Spleen (tissue), 11 donors: ENCODE data around the gene RANBP3. TPM values are rescaled to one million over a fixed set of nuclear protein-coding genes. Genes with fewer than 3 reads are reported as not detected.

ENCODE experiments used
- DNase-seq: peaks from one replicate; pipeline ENCODE4 v3.0.0-alpha.2; 2020
- H3K27ac ChIP-seq, 8 donors: fragments of 200-600 bp; sonication (generic) in 7 of 8; 1 replicate in 4 of 8; 2 replicates in 4 of 8; pipeline versions ENCODE4 v1.5.0 to v1.8.0; 2016 to 2021; ENCODE audit warnings: inconsistent platforms in 4 of 8, mild to moderate bottlenecking in 4 of 8, moderate library complexity in 1 of 8
- H3K27me3 ChIP-seq, 7 donors: fragments of 200-600 bp; sonication (generic) in 6 of 7; replicated peaks in 1 of 7; 1 replicate in 4 of 7; 2 replicates in 3 of 7; pipeline versions ENCODE4 v1.5.0 to v1.8.0; 2016 to 2021; ENCODE audit warnings: inconsistent platforms in 3 of 7, mild to moderate bottlenecking in 1 of 7
- H3K36me3 ChIP-seq, 6 donors: fragments of 200-600 bp; sonication (generic) in 5 of 6; 1 replicate in 4 of 6; 2 replicates in 2 of 6; pipeline versions ENCODE4 v1.5.0 to v1.8.0; 2016 to 2021; ENCODE audit warnings: inconsistent platforms in 2 of 6
- H3K4me1 ChIP-seq, 6 donors: fragments of 200-600 bp; sonication (generic) in 5 of 6; 1 replicate in 3 of 6; 2 replicates in 3 of 6; pipeline versions ENCODE4 v1.5.0 to v1.8.0; 2016 to 2021; ENCODE audit warnings: inconsistent platforms in 3 of 6
- H3K4me3 ChIP-seq, 8 donors: fragments of 200-600 bp; sonication (generic) in 7 of 8; 1 replicate in 4 of 8; 2 replicates in 4 of 8; pipeline versions ENCODE4 v1.5.0 to v1.8.0; 2016 to 2021; ENCODE audit warnings: inconsistent platforms in 4 of 8, mild to moderate bottlenecking in 4 of 8, moderate library complexity in 2 of 8
- H3K9me3 ChIP-seq, 8 donors: fragments of 200-600 bp; sonication (generic) in 7 of 8; 1 replicate in 4 of 8; 2 replicates in 4 of 8; pipeline versions ENCODE4 v1.5.0 to v1.8.0; 2016 to 2021; ENCODE audit warnings: inconsistent platforms in 4 of 8
- POLR2A ChIP-seq, 3 donors: fragments of 450-650 bp; IDR thresholded peaks; one replicate each; pipeline ENCODE4 v1.5.1; 2017; ENCODE audit warnings: antibody characterized with exemption in 3 of 3, mild to moderate bottlenecking in 1 of 3
- POLR2AphosphoS5 ChIP-seq, 3 donors: sonication (generic); formaldehyde crosslinking; IDR thresholded peaks; one replicate each; pipeline ENCODE4 v1.5.1; 2017; ENCODE audit warnings: antibody characterized with exemption in 3 of 3
- WGBS, 5 donors: extraction: QIAGEN DNeasy Blood & Tissue Kit in 3 of 5; methylation state at CpG; one replicate each; pipeline versions ENCODE4 v1.1.5 to v1.1.7; 2013 to 2018; 5-methylcytosine and 5-hydroxymethylcytosine counted together
- intact Hi-C: fragments of 100-400 bp; cut with DNase I; formaldehyde crosslinking; loops from one replicate; pipeline ENCODE4 v1.15.0; 2023; ENCODE audit warnings: low total_unique reads
- polyA plus RNA-seq, 3 donors: library from polyadenylated mRNA; stranded (reverse); fragments of 200-250 nt; gene quantifications; one replicate each; pipeline ENCODE4 v1.2.1, GENCODE V29; 2013
- total RNA-seq, 7 donors: library from RNA; depleted of rRNA in 3 of 7; stranded (reverse); fragments of >200 nt in 3 of 7; fragmentation: NEBNext Ultra II Directional in 4 of 7; extraction: Animal tissue kit (Norgen Biotek cat#: 25700) in 4 of 7; gene quantifications; one replicate each; pipeline versions ENCODE4 v1.1.0 to v1.2.1, GENCODE V29; 2016 to 2021
- TF ChIP-seq, protein P1 (sequence below), 11 experiments: fragments of 200-600 bp in 7 of 11; fragments of 450-650 bp in 4 of 11; sonication (generic) in 4 of 11; IDR thresholded peaks in 8 of 11; conservative IDR thresholded peaks in 3 of 11; 1 replicate in 7 of 11; 2 replicates in 4 of 11; pipeline versions ENCODE4 v1.4.0 to v1.8.0; 2016 to 2021; ENCODE audit warnings: antibody characterized with exemption in 11 of 11, inconsistent platforms in 4 of 11, mild to moderate bottlenecking in 1 of 11
- donor health status: healthy with polysubstance abuse.
- donor health status: DM: no; HTN: no; CAD: no; lungs with moderate emphysema.
- donor health status: DM: no; HTN: no; CAD: no.
- donor health status: Bipolar disorder and iron deficiency.
- donor health status: healthy.
- donor health status: DM: no; HTN: no; CAD: no.
- donor health status: DM: yes; HTN: yes; CAD: no.

The RANBP3 gene
- total and polyA plus RNA-seq, 10 donors, result 27.5 to 92.9 (median 69.8) TPM

DNA sequence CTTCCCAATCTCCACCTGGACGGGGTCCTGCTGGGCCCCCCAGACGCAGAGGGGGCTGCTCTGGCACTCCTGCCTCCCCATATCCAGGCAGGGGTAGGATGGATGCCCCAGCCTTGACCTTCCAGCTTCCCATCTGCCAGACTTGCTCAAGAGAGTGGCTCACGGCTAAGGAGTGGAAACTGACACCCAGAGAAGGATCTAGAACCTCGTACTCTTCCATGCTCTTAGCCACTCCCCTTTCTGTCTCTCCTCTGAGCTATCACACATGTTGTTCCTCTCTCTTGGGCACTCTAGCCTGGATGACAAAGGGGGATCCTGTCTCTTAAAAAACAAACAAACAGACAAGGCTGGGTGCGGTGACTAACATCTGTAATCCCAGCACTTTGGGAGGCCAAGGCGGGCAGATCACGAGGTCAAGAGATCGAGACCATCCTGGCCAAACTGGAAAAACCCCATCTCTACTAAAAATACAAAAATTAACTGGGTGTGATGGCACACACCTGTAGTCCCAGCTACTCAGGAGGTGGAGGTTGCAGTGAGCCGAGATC lies 95.4 kb downstream of the RANBP3 start:
- Histone ChIP-seq H3K27me3 (peaks cover 0 to 62% (median 13%) of the 10 kb centered on the region in 7 donors), H3K4me3 (no peak overlapping the region), H3K27ac (no peak overlapping the region), H3K9me3 (no peaks in the 10 kb centered on the region), H3K4me1 (peaks cover 0 to 4% (median 0%) of the 10 kb centered on the region in 6 donors), H3K36me3 (no peaks in the 10 kb centered on the region)
- TF ChIP-seq POLR2A (IDR thresholded peaks at IDR 0.05) (no peak), POLR2AphosphoS5 (IDR thresholded peaks at IDR 0.05) (no peak)
- TF ChIP-seq, protein P1, sequence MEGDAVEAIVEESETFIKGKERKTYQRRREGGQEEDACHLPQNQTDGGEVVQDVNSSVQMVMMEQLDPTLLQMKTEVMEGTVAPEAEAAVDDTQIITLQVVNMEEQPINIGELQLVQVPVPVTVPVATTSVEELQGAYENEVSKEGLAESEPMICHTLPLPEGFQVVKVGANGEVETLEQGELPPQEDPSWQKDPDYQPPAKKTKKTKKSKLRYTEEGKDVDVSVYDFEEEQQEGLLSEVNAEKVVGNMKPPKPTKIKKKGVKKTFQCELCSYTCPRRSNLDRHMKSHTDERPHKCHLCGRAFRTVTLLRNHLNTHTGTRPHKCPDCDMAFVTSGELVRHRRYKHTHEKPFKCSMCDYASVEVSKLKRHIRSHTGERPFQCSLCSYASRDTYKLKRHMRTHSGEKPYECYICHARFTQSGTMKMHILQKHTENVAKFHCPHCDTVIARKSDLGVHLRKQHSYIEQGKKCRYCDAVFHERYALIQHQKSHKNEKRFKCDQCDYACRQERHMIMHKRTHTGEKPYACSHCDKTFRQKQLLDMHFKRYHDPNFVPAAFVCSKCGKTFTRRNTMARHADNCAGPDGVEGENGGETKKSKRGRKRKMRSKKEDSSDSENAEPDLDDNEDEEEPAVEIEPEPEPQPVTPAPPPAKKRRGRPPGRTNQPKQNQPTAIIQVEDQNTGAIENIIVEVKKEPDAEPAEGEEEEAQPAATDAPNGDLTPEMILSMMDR (IDR thresholded peaks at IDR 0.05 in 8 of 11, conservative IDR thresholded peaks at IDR 0.05 in 3 of 11), result no peak
- DNase-seq, result no peak
- intact Hi-C loops, result no loop called here
- WGBS, 5 donors, result 64 to 75% (median 67%) methylated on average over 7 to 9 of the region's 9 CpGs

- no peak for DNase-seq
- H3K27me3 ChIP-seq, result peaks cover 0 to 66% (median 13%) of the 10 kb centered on the region in 7 donors
- intact Hi-C loops, result no loop called here
- no peak for TF ChIP-seq POLR2AphosphoS5 (IDR thresholded peaks at IDR 0.05)
- no peak for TF ChIP-seq POLR2A (IDR thresholded peaks at IDR 0.05)
- TF ChIP-seq, protein P1 (IDR thresholded peaks at IDR 0.05 in 8 of 11, conservative IDR thresholded peaks at IDR 0.05 in 3 of 11), result no peak
- peaks cover 0 to 4% (median 0%) of the 10 kb centered on the region in 6 donors for H3K4me1 ChIP-seq
- 59 to 73% (median 67%) methylated on average over 17 to 19 of the region's 19 CpGs for WGBS, 5 donors
- H3K4me3 ChIP-seq, result no peak overlapping the region
- H3K27ac ChIP-seq, result no peak overlapping the region
- no peaks in the 10 kb centered on the region for H3K9me3 ChIP-seq
- no peaks in the 10 kb centered on the region for H3K36me3 ChIP-seq
Observed at GRCh38 chr19:5881543-5882299, 96.2 kb downstream of the RANBP3 start.

- H3K36me3 ChIP-seq, result no peaks in the 10 kb centered on the region
- intact Hi-C loops, result no loop called here
- H3K27ac ChIP-seq, result no peak overlapping the region
- no peaks in the 10 kb centered on the region for H3K9me3 ChIP-seq
- H3K27me3 ChIP-seq, result peaks cover 0 to 67% (median 13%) of the 10 kb centered on the region in 7 donors
- H3K4me1 ChIP-seq, result peaks cover 0 to 4% (median 0%) of the 10 kb centered on the region in 6 donors
- 14 to 28% (median 20%) methylated on average over 13 to 15 of the region's 15 CpGs for WGBS, 5 donors
- DNase-seq, result no peak
- H3K4me3 ChIP-seq, result no peak overlapping the region
- TF ChIP-seq, protein P1 (IDR thresholded peaks at IDR 0.05 in 8 of 11, conservative IDR thresholded peaks at IDR 0.05 in 3 of 11), result no peak
- TF ChIP-seq POLR2A (IDR thresholded peaks at IDR 0.05) (no peak), POLR2AphosphoS5 (IDR thresholded peaks at IDR 0.05) (no peak)
Observed at GRCh38 chr19:5880604-5881078, 97.3 kb downstream of the RANBP3 start.

GRCh38 chr19:5880196-5880595 lies 97.7 kb downstream of the RANBP3 start:
- no peak overlapping the region for H3K4me3 ChIP-seq
- DNase-seq, result no peak
- WGBS, 5 donors, result 38 to 48% (median 44%) methylated on average over 4 to 6 of the region's 6 CpGs
- peaks cover 0 to 71% (median 13%) of the 10 kb centered on the region in 7 donors for H3K27me3 ChIP-seq
- intact Hi-C loops, result no loop called here
- H3K9me3 ChIP-seq, result no peaks in the 10 kb centered on the region
- no peaks in the 10 kb centered on the region for H3K36me3 ChIP-seq
- no peak overlapping the region for H3K27ac ChIP-seq
- TF ChIP-seq POLR2AphosphoS5 (IDR thresholded peaks at IDR 0.05), result no peak
- TF ChIP-seq, protein P1 (IDR thresholded peaks at IDR 0.05 in 8 of 11, conservative IDR thresholded peaks at IDR 0.05 in 3 of 11), result no peak
- H3K4me1 ChIP-seq, result peaks cover 0 to 4% (median 0%) of the 10 kb centered on the region in 6 donors
